Neural cell (in vitro differentiated cells): Measurements from ENCODE around the gene SZT2.

Source experiments
- EP300 ChIP-seq: fragments of 450-650 bp; conservative IDR thresholded peaks from 2 replicates; pipeline ENCODE4 v1.6.1; 2014; ENCODE audit warnings: antibody characterized with exemption, mild to moderate bottlenecking, moderate library complexity; ENCODE audit not compliant: poor library complexity, severe bottlenecking
- EZH2 ChIP-seq: fragments of 200-600, 300-800 bp; shearing (Covaris generic), sonication (generic); IDR thresholded peaks from 2 replicates; pipeline ENCODE4 v1.6.1; 2014; ENCODE audit warnings: antibody characterized with exemption, low read length, borderline replicate concordance, mild to moderate bottlenecking; ENCODE audit not compliant: insufficient read depth, poor library complexity, severe bottlenecking
- POLR2AphosphoS5 ChIP-seq: IDR thresholded peaks from 2 replicates; pipeline ENCODE4 v1.6.1; 2012
- RAD21 ChIP-seq: fragments of 450-650 bp; conservative IDR thresholded peaks from 2 replicates; pipeline ENCODE4 v1.6.1; 2014; ENCODE audit warnings: antibody characterized with exemption, mild to moderate bottlenecking, moderate library complexity
- TAF1 ChIP-seq: IDR thresholded peaks from 2 replicates; pipeline ENCODE4 v1.6.1; 2012; ENCODE audit warnings: low read depth
- TF ChIP-seq, protein P1 (sequence below): fragments of 450-650 bp; IDR thresholded peaks from 2 replicates; pipeline ENCODE4 v1.5.1; 2014; ENCODE audit warnings: antibody characterized with exemption, mild to moderate bottlenecking, moderate library complexity; ENCODE audit not compliant: poor library complexity, severe bottlenecking
- TF ChIP-seq, protein P2 (sequence below): IDR thresholded peaks from 2 replicates; pipeline ENCODE4 v1.6.1; 2012; ENCODE audit warnings: borderline replicate concordance

DNA sequence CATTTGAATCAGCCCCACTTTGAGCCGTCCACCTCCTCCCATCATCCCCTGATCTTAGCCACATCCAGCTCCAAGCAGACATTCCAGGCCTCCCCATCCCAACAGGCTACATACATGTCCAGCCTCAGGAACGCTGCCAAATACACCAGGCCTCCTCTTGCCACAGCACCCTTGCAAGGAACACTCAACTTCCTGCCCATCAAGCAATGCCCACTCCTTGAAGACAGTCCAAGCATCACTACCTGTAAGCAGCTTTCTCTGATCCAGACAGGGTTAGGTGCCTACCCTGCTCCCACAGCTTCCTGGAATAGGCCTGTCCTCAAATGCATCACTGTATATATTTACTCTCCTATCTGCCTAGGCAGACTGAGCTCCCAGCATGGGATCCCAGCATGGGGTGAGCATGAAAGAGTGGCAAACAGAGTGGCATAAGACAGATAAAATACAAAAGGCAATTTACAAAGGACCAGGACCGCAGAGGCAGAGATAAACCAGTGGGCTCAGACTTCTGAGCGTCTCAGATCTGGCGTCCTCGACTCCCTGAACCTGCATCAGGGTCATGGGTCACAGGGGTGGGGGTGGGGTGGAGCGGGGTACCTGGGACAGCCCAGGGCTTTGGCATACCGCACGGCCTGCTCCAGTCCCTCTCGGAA is 63.2 kb downstream of the SZT2 start:
- TF ChIP-seq, protein P1, sequence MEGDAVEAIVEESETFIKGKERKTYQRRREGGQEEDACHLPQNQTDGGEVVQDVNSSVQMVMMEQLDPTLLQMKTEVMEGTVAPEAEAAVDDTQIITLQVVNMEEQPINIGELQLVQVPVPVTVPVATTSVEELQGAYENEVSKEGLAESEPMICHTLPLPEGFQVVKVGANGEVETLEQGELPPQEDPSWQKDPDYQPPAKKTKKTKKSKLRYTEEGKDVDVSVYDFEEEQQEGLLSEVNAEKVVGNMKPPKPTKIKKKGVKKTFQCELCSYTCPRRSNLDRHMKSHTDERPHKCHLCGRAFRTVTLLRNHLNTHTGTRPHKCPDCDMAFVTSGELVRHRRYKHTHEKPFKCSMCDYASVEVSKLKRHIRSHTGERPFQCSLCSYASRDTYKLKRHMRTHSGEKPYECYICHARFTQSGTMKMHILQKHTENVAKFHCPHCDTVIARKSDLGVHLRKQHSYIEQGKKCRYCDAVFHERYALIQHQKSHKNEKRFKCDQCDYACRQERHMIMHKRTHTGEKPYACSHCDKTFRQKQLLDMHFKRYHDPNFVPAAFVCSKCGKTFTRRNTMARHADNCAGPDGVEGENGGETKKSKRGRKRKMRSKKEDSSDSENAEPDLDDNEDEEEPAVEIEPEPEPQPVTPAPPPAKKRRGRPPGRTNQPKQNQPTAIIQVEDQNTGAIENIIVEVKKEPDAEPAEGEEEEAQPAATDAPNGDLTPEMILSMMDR: no peak
- no peak for TF ChIP-seq POLR2AphosphoS5
- no peak for TF ChIP-seq EP300
- TF ChIP-seq RAD21: no peak
- TF ChIP-seq EZH2: no peak
- TF ChIP-seq TAF1: no peak
- TF ChIP-seq, protein P2, sequence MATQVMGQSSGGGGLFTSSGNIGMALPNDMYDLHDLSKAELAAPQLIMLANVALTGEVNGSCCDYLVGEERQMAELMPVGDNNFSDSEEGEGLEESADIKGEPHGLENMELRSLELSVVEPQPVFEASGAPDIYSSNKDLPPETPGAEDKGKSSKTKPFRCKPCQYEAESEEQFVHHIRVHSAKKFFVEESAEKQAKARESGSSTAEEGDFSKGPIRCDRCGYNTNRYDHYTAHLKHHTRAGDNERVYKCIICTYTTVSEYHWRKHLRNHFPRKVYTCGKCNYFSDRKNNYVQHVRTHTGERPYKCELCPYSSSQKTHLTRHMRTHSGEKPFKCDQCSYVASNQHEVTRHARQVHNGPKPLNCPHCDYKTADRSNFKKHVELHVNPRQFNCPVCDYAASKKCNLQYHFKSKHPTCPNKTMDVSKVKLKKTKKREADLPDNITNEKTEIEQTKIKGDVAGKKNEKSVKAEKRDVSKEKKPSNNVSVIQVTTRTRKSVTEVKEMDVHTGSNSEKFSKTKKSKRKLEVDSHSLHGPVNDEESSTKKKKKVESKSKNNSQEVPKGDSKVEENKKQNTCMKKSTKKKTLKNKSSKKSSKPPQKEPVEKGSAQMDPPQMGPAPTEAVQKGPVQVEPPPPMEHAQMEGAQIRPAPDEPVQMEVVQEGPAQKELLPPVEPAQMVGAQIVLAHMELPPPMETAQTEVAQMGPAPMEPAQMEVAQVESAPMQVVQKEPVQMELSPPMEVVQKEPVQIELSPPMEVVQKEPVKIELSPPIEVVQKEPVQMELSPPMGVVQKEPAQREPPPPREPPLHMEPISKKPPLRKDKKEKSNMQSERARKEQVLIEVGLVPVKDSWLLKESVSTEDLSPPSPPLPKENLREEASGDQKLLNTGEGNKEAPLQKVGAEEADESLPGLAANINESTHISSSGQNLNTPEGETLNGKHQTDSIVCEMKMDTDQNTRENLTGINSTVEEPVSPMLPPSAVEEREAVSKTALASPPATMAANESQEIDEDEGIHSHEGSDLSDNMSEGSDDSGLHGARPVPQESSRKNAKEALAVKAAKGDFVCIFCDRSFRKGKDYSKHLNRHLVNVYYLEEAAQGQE: no peak
